ENCODE data around the gene TBL1XR1. TPM values are rescaled to one million over a fixed set of nuclear protein-coding genes. Genes with fewer than 3 reads are reported as not detected.
"Not testable (repeated sequence)": the region's sequence is repeated elsewhere in the genome, so short reads cannot be mapped to it uniquely, and the experiment has no call there.

TBL1XR1 gene
- total and polyA plus RNA-seq, 8 donors, result 14.1 to 93.0 (median 47.2) TPM

DNA sequence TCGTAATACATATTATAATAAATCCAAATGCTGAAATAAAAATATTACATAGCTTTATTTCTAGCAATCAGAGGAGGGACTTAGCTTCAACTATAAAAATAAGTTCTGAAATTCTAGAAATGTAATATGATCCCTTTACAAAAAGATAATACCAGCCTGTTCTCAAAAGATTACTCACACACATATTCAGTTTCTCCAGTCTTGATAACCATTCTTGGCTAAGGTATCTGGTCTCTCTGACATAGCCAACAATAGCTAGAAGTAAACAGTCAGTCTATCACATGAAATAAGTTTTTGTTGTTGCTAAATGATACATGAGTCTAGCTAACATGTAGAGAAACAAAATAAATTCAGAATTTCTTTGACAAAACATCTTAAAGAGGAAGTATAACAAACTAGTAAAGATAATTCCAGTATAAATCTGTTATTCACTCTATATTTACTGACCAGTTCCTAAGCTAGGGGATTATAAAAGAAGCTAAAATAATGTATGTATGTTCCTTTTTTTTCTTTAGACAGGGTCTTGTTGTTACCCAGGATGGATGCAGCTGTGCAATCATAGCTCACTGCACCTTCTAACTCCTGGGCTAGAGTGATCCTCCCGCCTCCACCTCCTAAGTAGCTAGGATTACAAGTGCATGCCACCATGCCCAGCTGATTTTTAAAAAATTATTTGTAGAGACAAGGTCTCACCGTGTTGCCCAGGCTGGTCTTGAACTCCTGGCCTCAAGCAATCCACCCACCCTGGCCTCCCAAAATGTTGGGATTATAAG is 170.6 kb downstream of the TBL1XR1 start:
- Histone ChIP-seq H3K9me3 (no peaks in the 10 kb centered on the region), H3K36me3 (peaks cover 0 to 4% (median 0%) of the 10 kb centered on the region in 3 donors), H3K27ac (no peak overlapping the region), H3K4me3 (no peak overlapping the region), H3K27me3 (no peaks in the 10 kb centered on the region), H3K4me1 (peaks cover 0 to 6% (median 4%) of the 10 kb centered on the region in 3 donors)
- DNase-seq, result no peak
- intact Hi-C loops (cut with DNase I), result no loop called here
- ATAC-seq, result peak; percentile 43 to 60 (median 54)
- 78 to 83% methylated on average over 3 of the region's 3 CpGs for WGBS, 2 donors
- TF ChIP-seq, protein P1, sequence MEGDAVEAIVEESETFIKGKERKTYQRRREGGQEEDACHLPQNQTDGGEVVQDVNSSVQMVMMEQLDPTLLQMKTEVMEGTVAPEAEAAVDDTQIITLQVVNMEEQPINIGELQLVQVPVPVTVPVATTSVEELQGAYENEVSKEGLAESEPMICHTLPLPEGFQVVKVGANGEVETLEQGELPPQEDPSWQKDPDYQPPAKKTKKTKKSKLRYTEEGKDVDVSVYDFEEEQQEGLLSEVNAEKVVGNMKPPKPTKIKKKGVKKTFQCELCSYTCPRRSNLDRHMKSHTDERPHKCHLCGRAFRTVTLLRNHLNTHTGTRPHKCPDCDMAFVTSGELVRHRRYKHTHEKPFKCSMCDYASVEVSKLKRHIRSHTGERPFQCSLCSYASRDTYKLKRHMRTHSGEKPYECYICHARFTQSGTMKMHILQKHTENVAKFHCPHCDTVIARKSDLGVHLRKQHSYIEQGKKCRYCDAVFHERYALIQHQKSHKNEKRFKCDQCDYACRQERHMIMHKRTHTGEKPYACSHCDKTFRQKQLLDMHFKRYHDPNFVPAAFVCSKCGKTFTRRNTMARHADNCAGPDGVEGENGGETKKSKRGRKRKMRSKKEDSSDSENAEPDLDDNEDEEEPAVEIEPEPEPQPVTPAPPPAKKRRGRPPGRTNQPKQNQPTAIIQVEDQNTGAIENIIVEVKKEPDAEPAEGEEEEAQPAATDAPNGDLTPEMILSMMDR (IDR thresholded peaks at IDR 0.05), result no peak
- FAIRE-seq, result no peak

DNA sequence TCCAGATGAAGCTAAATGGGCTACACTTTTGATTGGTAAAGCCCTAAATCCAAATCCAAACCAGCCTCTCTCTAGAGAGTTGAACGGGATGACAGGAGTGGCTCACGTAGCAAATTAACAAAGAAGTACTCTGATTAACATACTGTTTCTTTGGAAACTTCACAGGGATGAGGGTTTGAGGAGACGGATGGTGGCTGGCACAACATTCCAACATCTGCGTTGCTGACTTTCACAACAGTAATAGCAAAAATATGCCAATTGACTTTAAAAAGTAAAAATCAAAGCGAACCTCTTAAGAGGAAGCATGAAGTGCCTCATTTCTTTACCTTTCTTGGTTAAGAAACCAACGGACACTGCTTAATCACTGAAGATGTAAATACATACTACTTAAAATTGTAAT is 181.4 kb downstream of the TBL1XR1 start:
- H3K4me1 ChIP-seq, result no peaks in the 10 kb centered on the region
- H3K27ac ChIP-seq, result no peak overlapping the region
- intact Hi-C loops (cut with DNase I), result no loop called here
- H3K27me3 ChIP-seq, result no peaks in the 10 kb centered on the region
- H3K4me3 ChIP-seq, result no peak overlapping the region
- TF ChIP-seq, protein P1 (IDR thresholded peaks at IDR 0.05), result no peak
- H3K36me3 ChIP-seq, result no peaks in the 10 kb centered on the region
- WGBS, 2 donors, result 92% methylated on average over 6 of the region's 6 CpGs
- FAIRE-seq, result no peak
- no peaks in the 10 kb centered on the region for H3K9me3 ChIP-seq
- no peak for ATAC-seq
- no peak for DNase-seq

DNA sequence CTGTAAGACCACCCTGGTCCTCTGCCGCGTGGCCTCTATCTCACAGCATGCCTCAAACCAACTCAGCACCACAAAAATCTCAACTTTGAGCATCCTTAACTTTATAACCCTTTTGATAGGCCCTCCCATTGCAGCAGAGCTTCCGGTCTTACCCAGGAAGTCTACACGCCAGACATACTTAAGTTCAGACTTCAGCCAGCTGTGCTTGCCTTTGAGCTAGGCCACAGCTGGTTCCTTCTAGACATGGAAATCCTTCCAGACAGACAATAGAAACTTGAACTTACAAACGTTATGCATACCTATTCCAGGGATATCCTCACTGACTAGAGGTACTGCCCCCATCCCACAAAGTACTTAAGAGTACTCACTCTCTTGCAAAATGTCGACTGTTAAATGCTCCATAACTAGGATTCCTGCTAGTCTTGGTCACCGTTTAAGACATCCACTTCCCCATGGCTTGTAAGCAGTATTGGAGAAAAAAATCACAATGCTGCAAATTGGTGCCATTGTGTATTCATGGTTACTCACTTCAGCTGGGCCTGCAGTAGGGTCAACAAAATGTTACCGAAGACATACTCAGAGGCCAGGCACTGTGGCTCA is 183.5 kb downstream of the TBL1XR1 start:
- H3K4me1 ChIP-seq, result no peaks in the 10 kb centered on the region
- no peak for FAIRE-seq
- TF ChIP-seq, protein P1 (IDR thresholded peaks at IDR 0.05), result no peak
- no peak overlapping the region for H3K4me3 ChIP-seq
- no peaks in the 10 kb centered on the region for H3K36me3 ChIP-seq
- no peak for ATAC-seq
- no peak overlapping the region for H3K27ac ChIP-seq
- no peaks in the 10 kb centered on the region for H3K27me3 ChIP-seq
- DNase-seq, result no peak
- intact Hi-C loops (cut with DNase I), result no loop called here
- WGBS, 2 donors, result 88 to 90% methylated on average over 8 of the region's 8 CpGs
- H3K9me3 ChIP-seq, result no peaks in the 10 kb centered on the region

DNA sequence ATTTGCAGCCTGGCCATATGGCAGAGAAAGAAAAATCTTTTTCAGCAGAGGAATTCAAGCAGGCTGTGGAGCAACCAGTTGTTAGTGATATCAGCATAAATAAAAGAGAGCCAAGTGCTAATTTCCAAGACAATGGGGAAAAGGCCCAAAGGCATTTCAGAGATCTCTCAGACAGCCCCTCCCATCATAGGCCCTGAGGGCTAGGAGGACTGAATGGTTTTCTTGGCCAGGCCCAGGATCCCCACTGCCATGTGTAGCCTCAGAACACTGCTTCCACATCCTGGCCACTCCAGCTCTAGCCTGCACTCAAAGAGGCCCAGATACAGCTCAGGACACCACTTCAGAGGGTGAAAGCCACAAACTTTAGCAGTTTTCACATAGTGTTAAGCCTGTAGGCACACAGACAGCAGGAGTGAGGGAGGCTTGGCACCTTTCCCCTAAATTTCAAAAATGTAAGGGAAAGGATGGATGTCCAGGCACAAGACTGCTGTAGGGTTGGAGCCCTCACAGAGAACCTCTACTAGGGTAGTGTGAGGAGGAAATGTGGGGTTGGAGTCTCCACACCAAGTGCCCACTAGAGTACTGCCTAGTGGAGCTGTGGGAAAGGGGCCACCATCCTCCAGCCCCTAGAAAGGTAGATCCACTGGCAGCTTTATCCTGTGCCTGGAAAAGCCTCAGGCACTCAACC is 191.4 kb downstream of the TBL1XR1 start:
- Histone ChIP-seq H3K4me1 (no peaks in the 10 kb centered on the region), H3K9me3 (no peaks in the 10 kb centered on the region), H3K27ac (no peak overlapping the region), H3K27me3 (no peaks in the 10 kb centered on the region), H3K4me3 (no peak overlapping the region), H3K36me3 (no peaks in the 10 kb centered on the region)
- TF ChIP-seq, protein P1 (IDR thresholded peaks at IDR 0.05), result no peak
- FAIRE-seq, result no peak
- no peak for ATAC-seq
- intact Hi-C loops (cut with DNase I), result no loop called here
- DNase-seq, result no peak

DNA sequence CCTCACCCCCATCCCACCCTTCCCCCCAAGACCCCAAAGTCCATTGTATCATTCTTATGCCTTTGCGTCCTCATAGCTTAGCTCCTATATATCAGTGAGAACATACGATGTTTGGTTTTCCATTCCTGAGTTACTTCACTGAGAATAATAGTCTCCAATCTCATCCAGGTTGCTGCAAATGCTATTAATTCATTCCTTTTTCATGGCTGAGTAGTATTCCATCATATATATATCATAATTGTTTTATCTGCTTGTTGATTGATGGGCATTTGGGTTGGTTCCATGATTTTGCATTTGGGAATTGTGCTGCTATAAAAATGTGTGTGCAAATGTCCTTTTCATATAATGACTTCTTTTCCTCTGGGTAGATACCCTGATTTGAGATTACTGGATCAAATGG is 197.1 kb downstream of the TBL1XR1 start:
- DNase-seq; H3K27ac ChIP-seq; ATAC-seq; FAIRE-seq; intact Hi-C loops (cut with DNase I); H3K9me3 ChIP-seq; H3K36me3 ChIP-seq; H3K4me1 ChIP-seq; H3K27me3 ChIP-seq; H3K4me3 ChIP-seq: not testable (repeated sequence)
- WGBS, 2 donors, result 96 to 100% methylated on average over 2 of the region's 2 CpGs

Data from pancreas (tissue), 10 donors.